PC-9 (cell line): ENCODE results near the gene RAB10. TPM values are rescaled to one million over a fixed set of nuclear protein-coding genes. Genes with fewer than 3 reads are reported as not detected.

Experiments used
- BruUV-seq: library from RNA; stranded (reverse); fragments of 400-500 nt; replicated peaks from 2 replicates; lab custom pipeline; 2021; lab: Mats Ljungman, UMichigan
- CTCF ChIA-PET: fragments of 300-600 bp; sonication (Branson Sonifier 250); formaldehyde crosslinking; loops from one replicate; lab custom pipeline; 2022; ENCODE audit warnings: antibody characterized with exemption; lab: Charles Lee
- POLR2A ChIA-PET: fragments of 300-600 bp; sonication (Branson Sonifier 250); formaldehyde crosslinking; loops from one replicate; lab custom pipeline; 2022; ENCODE audit warnings: antibody characterized with exemption; ENCODE audit not compliant: unreplicated experiment; lab: Charles Lee
- DNase-seq, 2 experiments: peaks; one replicate each; pipeline versions ENCODE4 v3.0.0 to v3.0.0-alpha.2; 2015 to 2022; ENCODE audit warnings: mixed read lengths in 1 of 2
- H2AFZ ChIP-seq: fragments of 200-600 bp; sonication (generic); 2 replicates; pipeline ENCODE4 v1.8.1; 2017; ENCODE audit warnings: antibody characterized with exemption
- H3F3A ChIP-seq: fragments of 200-600 bp; sonication (generic); 2 replicates; pipeline ENCODE4 v1.8.1; 2017; ENCODE audit warnings: antibody characterized with exemption, mild to moderate bottlenecking, low read depth; ENCODE audit not compliant: insufficient read depth
- H3K27ac ChIP-seq: fragments of 200-600 bp; sonication (generic); 2 replicates; pipeline ENCODE4 v1.6.1; 2016; ENCODE audit warnings: mixed run types
- H3K27me3 ChIP-seq: fragments of 200-600 bp; sonication (generic); 2 replicates; pipeline ENCODE4 v1.6.1; 2016; ENCODE audit warnings: low read depth, mixed run types; ENCODE audit not compliant: insufficient read depth
- H3K36me3 ChIP-seq: fragments of 200-600 bp; sonication (generic); 2 replicates; pipeline ENCODE4 v1.6.1; 2016; ENCODE audit warnings: low read depth, mixed run types
- H3K4me1 ChIP-seq: fragments of 200-600 bp; sonication (generic); replicated peaks from 2 replicates; pipeline ENCODE4 v1.6.1; 2016; ENCODE audit warnings: mixed run types; ENCODE audit not compliant: insufficient read depth
- H3K4me2 ChIP-seq: fragments of 200-600 bp; sonication (generic); 2 replicates; pipeline ENCODE4 v1.6.1; 2017; ENCODE audit warnings: mixed run types
- H3K4me3 ChIP-seq: fragments of 200-600 bp; sonication (generic); 2 replicates; pipeline ENCODE4 v1.6.1; 2016; ENCODE audit warnings: mixed run types
- H3K79me2 ChIP-seq: fragments of 200-600 bp; sonication (generic); 2 replicates; pipeline ENCODE4 v1.6.1; 2017; ENCODE audit warnings: low read depth, mixed run types
- H3K9me2 ChIP-seq: fragments of 200-600 bp; sonication (generic); 2 replicates; pipeline ENCODE4 v1.8.1; 2017; ENCODE audit warnings: mild to moderate bottlenecking; ENCODE audit not compliant: insufficient read depth
- H3K9me3 ChIP-seq: fragments of 200-600 bp; sonication (generic); 2 replicates; pipeline ENCODE4 v1.8.1; 2016; ENCODE audit warnings: low read depth; ENCODE audit not compliant: insufficient read depth
- H4K20me1 ChIP-seq: fragments of 200-600 bp; sonication (generic); 2 replicates; pipeline ENCODE4 v1.8.1; 2017; ENCODE audit not compliant: insufficient read depth
- EZH2 ChIP-seq: fragments of 200-600 bp; sonication (generic); IDR thresholded peaks from 2 replicates; pipeline ENCODE4 v1.8.0; 2017; ENCODE audit warnings: antibody characterized with exemption, low read depth
- intact Hi-C: fragments of 100-400 bp; cut with micrococcal nuclease; formaldehyde crosslinking; loops from one replicate; pipeline ENCODE4 v1.10.0; 2022; ENCODE audit not compliant: unreplicated experiment
- total RNA-seq: library from RNA; stranded (reverse); gene quantifications from 2 replicates; pipeline ENCODE4 v1.2.3, GENCODE V29; 2021
- TF ChIP-seq, protein P1 (sequence below): fragments of 200-600 bp; sonication (generic); conservative IDR thresholded peaks from 2 replicates; pipeline ENCODE4 v1.6.1; 2017; ENCODE audit warnings: mixed run types, antibody characterized with exemption, mild to moderate bottlenecking, moderate library complexity

RAB10 gene
- total RNA-seq, 1 experiment from 2014 or later = 171 TPM

DNA sequence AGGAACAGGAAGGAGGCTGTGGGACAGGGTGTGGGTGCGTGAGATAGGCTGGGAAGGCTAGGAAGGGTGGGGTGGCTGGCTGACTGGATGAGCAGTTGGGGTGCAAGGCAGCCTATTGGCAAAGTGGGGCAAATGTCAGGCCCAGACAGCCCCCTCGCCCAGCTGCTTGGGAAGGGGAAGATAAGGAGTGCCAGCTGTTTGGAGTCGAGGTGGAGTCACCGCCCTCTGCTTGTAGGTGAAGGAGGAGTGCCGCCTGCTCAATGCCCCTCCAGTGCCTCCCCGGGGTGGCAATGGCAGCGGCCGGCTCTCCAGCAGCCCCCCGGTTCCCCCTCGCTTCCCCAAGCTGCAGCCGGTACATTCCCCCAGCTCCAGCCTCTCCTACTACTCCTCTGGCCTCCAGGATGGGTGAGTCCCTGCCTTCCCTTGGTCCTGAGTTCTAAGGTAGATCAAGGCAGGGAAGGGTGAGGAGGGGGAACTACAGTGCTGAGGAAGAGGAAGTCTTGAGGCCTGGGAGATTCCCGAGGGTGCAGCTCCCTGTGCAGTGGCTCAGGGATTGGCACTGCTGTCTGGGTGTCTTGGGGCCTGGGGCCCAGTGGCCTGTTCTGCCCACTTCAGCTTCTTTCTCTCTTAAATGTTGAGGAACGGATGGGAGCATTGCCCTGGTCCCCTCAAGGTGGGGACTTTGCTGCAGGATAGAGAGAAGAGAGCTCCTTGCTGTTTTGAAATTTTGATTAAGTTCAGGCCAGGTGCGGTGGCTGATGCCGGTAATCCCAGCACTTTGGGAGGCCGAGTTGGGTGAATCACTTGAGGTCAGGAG is 152.3 kb downstream of the RAB10 start:
- CTCF ChIA-PET = no interaction called here
- no peaks in the 10 kb centered on the region for H3K27me3 ChIP-seq
- BruUV-seq = no TSS peak
- H3K4me3 ChIP-seq = no peak overlapping the region
- no peaks in the 10 kb centered on the region for H3K9me3 ChIP-seq
- no peak overlapping the region for H3K4me2 ChIP-seq
- no peak overlapping the region for H2AFZ ChIP-seq
- TF ChIP-seq, protein P1, sequence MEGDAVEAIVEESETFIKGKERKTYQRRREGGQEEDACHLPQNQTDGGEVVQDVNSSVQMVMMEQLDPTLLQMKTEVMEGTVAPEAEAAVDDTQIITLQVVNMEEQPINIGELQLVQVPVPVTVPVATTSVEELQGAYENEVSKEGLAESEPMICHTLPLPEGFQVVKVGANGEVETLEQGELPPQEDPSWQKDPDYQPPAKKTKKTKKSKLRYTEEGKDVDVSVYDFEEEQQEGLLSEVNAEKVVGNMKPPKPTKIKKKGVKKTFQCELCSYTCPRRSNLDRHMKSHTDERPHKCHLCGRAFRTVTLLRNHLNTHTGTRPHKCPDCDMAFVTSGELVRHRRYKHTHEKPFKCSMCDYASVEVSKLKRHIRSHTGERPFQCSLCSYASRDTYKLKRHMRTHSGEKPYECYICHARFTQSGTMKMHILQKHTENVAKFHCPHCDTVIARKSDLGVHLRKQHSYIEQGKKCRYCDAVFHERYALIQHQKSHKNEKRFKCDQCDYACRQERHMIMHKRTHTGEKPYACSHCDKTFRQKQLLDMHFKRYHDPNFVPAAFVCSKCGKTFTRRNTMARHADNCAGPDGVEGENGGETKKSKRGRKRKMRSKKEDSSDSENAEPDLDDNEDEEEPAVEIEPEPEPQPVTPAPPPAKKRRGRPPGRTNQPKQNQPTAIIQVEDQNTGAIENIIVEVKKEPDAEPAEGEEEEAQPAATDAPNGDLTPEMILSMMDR = no peak
- no peak for TF ChIP-seq EZH2
- DNase-seq = no peak
- H3K79me2 ChIP-seq = no peaks in the 10 kb centered on the region
- no peaks in the 10 kb centered on the region for H3K4me1 ChIP-seq
- H3K27ac ChIP-seq = no peak overlapping the region
- no peaks in the 10 kb centered on the region for H3K36me3 ChIP-seq
- no peaks in the 10 kb centered on the region for H3F3A ChIP-seq
- no peaks in the 10 kb centered on the region for H3K9me2 ChIP-seq
- POLR2A ChIA-PET = interaction anchor here (0.6 kb wide), 1 partner anchor 153 kb away, joined by 4 read pairs; no protein-coding TSS in a partner anchor
- H4K20me1 ChIP-seq = no peaks in the 10 kb centered on the region
- intact Hi-C loops = no loop called here

Other genes with a start within 250 kb of the RAB10 start
- gene ASXL2, start 155.6 kb upstream of the RAB10 start, total RNA-seq = 19.2 and 34.5 TPM in 2 replicates
- 41.2 and 50.5 TPM in 2 replicates for gene KIF3C, start 51.6 kb upstream of the RAB10 start, total RNA-seq
- gene GAREM2, start 139.0 kb downstream of the RAB10 start, total RNA-seq = 0.96 and 1.7 TPM in 2 replicates
- gene HADHA, start 210.5 kb downstream of the RAB10 start, total RNA-seq = 99.9 and 129 TPM in 2 replicates
- gene HADHB, start 210.9 kb downstream of the RAB10 start, total RNA-seq = 72.7 and 73.1 TPM in 2 replicates